Keratinocyte (primary cell): ENCODE measurements around the gene SCRN1.

Experiments
- CTCF ChIP-seq, 3 experiments: IDR thresholded peaks in 1 of 3; conservative IDR thresholded peaks in 1 of 3; optimal IDR thresholded peaks in 1 of 3; 2 replicates in 2 of 3; 3 replicates in 1 of 3; pipeline versions ENCODE3 to v1.5.1; 2011; ENCODE audit warnings: low read length in 3 of 3, mild to moderate bottlenecking in 3 of 3, moderate library complexity in 2 of 3, control low read depth in 1 of 3, inconsistent platforms in 1 of 3; ENCODE audit not compliant: insufficient read depth in 2 of 3; ENCODE audit errors: extremely low read depth in 1 of 3
- EZH2 ChIP-seq: IDR thresholded peaks from one replicate; pipeline ENCODE4 v1.6.1; 2012; ENCODE audit warnings: inconsistent platforms, mild to moderate bottlenecking, low read length, moderate library complexity

GRCh38 chr7:29974286-29974685, 15.3 kb downstream of the SCRN1 start:
- TF ChIP-seq CTCF (optimal IDR thresholded peaks at IDR 0.05 in 1 of 3, IDR thresholded peaks at IDR 0.05 in 1 of 3, conservative IDR thresholded peaks at IDR 0.05 in 1 of 3; ENCODE audit: extremely low read depth in 1 of 3, insufficient read depth in 2 of 3, low read length in 3 of 3) (no peak), EZH2 (no peak)
